ENCODE data around the gene EHMT1. TPM values are rescaled to one million over a fixed set of nuclear protein-coding genes. Genes with fewer than 3 reads are reported as not detected.

EHMT1 gene
- total and polyA plus RNA-seq, 10 of the 15 experiments (the other 5 are each of a cell fraction or from before 2014, with no cell fraction given): 2.9 to 100 (median 48.1) TPM

DNA sequence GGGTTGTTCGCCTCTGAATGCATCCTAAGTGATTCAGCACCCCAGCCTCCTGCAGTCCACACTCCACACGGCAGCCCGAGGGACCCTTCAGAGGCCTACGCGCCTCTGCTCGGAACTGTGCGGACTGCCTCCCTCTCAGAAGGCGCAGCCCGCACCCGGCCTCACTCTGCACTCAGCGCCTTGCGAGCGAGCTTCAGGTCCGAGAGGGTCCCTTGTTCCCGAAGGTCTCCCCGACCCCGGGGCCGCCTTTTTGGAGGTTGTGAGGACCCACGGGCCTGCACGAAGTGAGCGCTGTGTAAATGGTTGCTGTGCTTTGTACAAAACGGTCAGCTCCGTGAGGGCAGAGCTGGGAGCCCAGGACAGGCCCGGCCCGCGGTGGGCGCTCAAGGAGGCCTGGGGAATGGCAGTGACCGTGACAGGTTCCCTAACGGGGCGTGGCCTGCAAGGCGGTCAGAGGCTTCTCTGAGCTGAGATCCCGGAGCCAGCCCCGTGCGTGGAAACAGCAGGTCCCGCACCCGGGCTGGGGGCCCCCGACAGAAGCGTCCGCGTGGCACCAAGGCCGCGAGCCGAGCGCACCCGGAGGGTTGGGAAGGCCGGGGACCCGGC, 258.1 kb downstream of the EHMT1 start:
- Histone ChIP-seq H3K4me2 (ENCODE audit: control insufficient read depth, insufficient read depth) (no peak overlapping the region), H4K20me1 (ENCODE audit: control insufficient read depth, insufficient read depth) (no peaks in the 10 kb centered on the region), H3K9me3 (replicated peaks; ENCODE audit: control insufficient read depth, insufficient read depth, low read length) (no peaks in the 10 kb centered on the region; the same call in 2 of the 3 replicates), H3K4me1 (ENCODE audit: control insufficient read depth, insufficient read depth, low read length) (no peaks in the 10 kb centered on the region), H3K27ac (ENCODE audit: control insufficient read depth, insufficient read depth) (no peak overlapping the region), H3K27me3 (replicated peaks in 1 of 2; ENCODE audit: control insufficient read depth in 2 of 2, insufficient read depth in 2 of 2, low read length in 1 of 2) (no peaks in the 10 kb centered on the region; a peak in 2 of 4 replicates), H2AFZ (ENCODE audit: control insufficient read depth, low read depth, low read length) (no peak overlapping the region), H3K79me2 (ENCODE audit: control insufficient read depth, insufficient read depth, low read length) (no peaks in the 10 kb centered on the region), H3K4me3 (no peak overlapping the region), H3K9ac (ENCODE audit: control insufficient read depth, insufficient read depth, low read length) (no peak overlapping the region), H3K36me3 (ENCODE audit: control insufficient read depth in 2 of 2, insufficient read depth in 2 of 2, low read length in 1 of 2) (no peaks in the 10 kb centered on the region)
- in situ Hi-C loops (cut with MboI) (no loop called here), intact Hi-C loops (cut with micrococcal nuclease; ENCODE audit: unreplicated experiment) (no loop called here)
- ChIA-PET SMC1A (ENCODE audit: uncharacterized antibody, unreplicated experiment) (no interaction called here), POLR2A (no interaction called here), CTCF (no interaction called here), RAD21 (ENCODE audit: unreplicated experiment) (no interaction called here)
- no TSS peak for BruUV-seq (replicated peaks)
- no peak for TF ChIP-seq ZNF217 (IDR thresholded peaks at IDR 0.05)
- TF ChIP-seq KLF5 (IDR thresholded peaks at IDR 0.05; ENCODE audit: partially characterized antibody): no peak
- no peak for TF ChIP-seq FOXM1 (IDR thresholded peaks at IDR 0.05; ENCODE audit: low read depth, low read length)
- no peak for TF ChIP-seq HCFC1 (IDR thresholded peaks at IDR 0.05; ENCODE audit: low read length)
- TF ChIP-seq, protein P1, sequence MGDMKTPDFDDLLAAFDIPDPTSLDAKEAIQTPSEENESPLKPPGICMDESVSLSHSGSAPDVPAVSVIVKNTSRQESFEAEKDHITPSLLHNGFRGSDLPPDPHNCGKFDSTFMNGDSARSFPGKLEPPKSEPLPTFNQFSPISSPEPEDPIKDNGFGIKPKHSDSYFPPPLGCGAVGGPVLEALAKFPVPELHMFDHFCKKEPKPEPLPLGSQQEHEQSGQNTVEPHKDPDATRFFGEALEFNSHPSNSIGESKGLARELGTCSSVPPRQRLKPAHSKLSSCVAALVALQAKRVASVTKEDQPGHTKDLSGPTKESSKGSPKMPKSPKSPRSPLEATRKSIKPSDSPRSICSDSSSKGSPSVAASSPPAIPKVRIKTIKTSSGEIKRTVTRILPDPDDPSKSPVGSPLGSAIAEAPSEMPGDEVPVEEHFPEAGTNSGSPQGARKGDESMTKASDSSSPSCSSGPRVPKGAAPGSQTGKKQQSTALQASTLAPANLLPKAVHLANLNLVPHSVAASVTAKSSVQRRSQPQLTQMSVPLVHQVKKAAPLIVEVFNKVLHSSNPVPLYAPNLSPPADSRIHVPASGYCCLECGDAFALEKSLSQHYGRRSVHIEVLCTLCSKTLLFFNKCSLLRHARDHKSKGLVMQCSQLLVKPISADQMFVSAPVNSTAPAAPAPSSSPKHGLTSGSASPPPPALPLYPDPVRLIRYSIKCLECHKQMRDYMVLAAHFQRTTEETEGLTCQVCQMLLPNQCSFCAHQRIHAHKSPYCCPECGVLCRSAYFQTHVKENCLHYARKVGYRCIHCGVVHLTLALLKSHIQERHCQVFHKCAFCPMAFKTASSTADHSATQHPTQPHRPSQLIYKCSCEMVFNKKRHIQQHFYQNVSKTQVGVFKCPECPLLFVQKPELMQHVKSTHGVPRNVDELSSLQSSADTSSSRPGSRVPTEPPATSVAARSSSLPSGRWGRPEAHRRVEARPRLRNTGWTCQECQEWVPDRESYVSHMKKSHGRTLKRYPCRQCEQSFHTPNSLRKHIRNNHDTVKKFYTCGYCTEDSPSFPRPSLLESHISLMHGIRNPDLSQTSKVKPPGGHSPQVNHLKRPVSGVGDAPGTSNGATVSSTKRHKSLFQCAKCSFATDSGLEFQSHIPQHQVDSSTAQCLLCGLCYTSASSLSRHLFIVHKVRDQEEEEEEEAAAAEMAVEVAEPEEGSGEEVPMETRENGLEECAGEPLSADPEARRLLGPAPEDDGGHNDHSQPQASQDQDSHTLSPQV (IDR thresholded peaks at IDR 0.05): no peak
- TF ChIP-seq, protein P2, sequence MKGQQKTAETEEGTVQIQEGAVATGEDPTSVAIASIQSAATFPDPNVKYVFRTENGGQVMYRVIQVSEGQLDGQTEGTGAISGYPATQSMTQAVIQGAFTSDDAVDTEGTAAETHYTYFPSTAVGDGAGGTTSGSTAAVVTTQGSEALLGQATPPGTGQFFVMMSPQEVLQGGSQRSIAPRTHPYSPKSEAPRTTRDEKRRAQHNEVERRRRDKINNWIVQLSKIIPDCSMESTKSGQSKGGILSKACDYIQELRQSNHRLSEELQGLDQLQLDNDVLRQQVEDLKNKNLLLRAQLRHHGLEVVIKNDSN (IDR thresholded peaks at IDR 0.05; ENCODE audit: borderline replicate concordance, extremely low read length, insufficient read depth, low read depth, low read length): no peak
- TF ChIP-seq SP1 (IDR thresholded peaks at IDR 0.05; ENCODE audit: low read depth, low read length): no peak
- TF ChIP-seq, protein P3, sequence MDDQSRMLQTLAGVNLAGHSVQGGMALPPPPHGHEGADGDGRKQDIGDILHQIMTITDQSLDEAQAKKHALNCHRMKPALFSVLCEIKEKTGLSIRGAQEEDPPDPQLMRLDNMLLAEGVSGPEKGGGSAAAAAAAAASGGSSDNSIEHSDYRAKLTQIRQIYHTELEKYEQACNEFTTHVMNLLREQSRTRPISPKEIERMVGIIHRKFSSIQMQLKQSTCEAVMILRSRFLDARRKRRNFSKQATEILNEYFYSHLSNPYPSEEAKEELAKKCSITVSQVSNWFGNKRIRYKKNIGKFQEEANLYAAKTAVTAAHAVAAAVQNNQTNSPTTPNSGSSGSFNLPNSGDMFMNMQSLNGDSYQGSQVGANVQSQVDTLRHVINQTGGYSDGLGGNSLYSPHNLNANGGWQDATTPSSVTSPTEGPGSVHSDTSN (IDR thresholded peaks at IDR 0.05; ENCODE audit: insufficient replicate concordance, low read depth, low read length): no peak
- WGBS (ENCODE audit: insufficient coverage, insufficient replicate concordance, low lambda C conversion rate, missing lambda C conversion rate): 68% methylated on average over 26 of the region's 47 CpGs
- ATAC-seq: no peak
- DNase-seq (ENCODE audit: low read depth, low spot score): no peak
- no peak for FAIRE-seq

Data from GM12878 (cell line).